Hepatocyte (in vitro differentiated cells): ENCODE data around the gene NAV2. TPM values are rescaled to one million over a fixed set of nuclear protein-coding genes. Genes with fewer than 3 reads are reported as not detected.
"Not testable (repeated sequence)": the region's sequence is repeated elsewhere in the genome, so short reads cannot be mapped to it uniquely, and the experiment has no call there.

Experiments used
- DNase-seq: peaks from one replicate; pipeline ENCODE4 v3.0.0-alpha.2; 2016; ENCODE audit warnings: low spot score
- H2AFZ ChIP-seq: fragments of 200-600 bp; sonication (generic); 2 replicates; pipeline ENCODE4 v1.6.0; 2016; ENCODE audit warnings: antibody characterized with exemption, mild to moderate bottlenecking
- H3K27ac ChIP-seq: fragments of 200-600 bp; sonication (generic); 2 replicates; pipeline ENCODE4 v1.5.1; 2016; ENCODE audit warnings: mild to moderate bottlenecking
- H3K27me3 ChIP-seq: fragments of 200-600 bp; sonication (generic); 2 replicates; pipeline ENCODE4 v1.6.1; 2016
- H3K36me3 ChIP-seq: fragments of 200-600 bp; sonication (generic); replicated peaks from 2 replicates; pipeline ENCODE4 v1.5.1; 2016; ENCODE audit warnings: low read depth; ENCODE audit not compliant: insufficient read depth
- H3K4me1 ChIP-seq: fragments of 200-600 bp; sonication (generic); 2 replicates; pipeline ENCODE4 v1.5.1; 2016; ENCODE audit warnings: mild to moderate bottlenecking, moderate library complexity; ENCODE audit not compliant: insufficient read depth
- H3K4me2 ChIP-seq: fragments of 200-600 bp; sonication (generic); 2 replicates; pipeline ENCODE4 v1.6.0; 2016
- H3K4me3 ChIP-seq: fragments of 200-600 bp; sonication (generic); 2 replicates; pipeline ENCODE4 v1.5.1; 2016; ENCODE audit warnings: mild to moderate bottlenecking
- H3K79me2 ChIP-seq: fragments of 200-600 bp; sonication (generic); 2 replicates; pipeline ENCODE4 v1.6.0; 2017; ENCODE audit warnings: mild to moderate bottlenecking
- H3K9me2 ChIP-seq: fragments of 200-600 bp; sonication (generic); replicated peaks from 2 replicates; pipeline ENCODE4 v1.6.0; 2017; ENCODE audit warnings: mild to moderate bottlenecking; ENCODE audit not compliant: insufficient read depth
- H3K9me3 ChIP-seq: fragments of 200-600 bp; sonication (generic); 2 replicates; pipeline ENCODE4 v1.5.1; 2016; ENCODE audit warnings: low read depth, mild to moderate bottlenecking
- H4K20me1 ChIP-seq: fragments of 200-600 bp; sonication (generic); 2 replicates; pipeline ENCODE4 v1.6.0; 2016; ENCODE audit warnings: mild to moderate bottlenecking; ENCODE audit not compliant: insufficient read depth, poor library complexity, severe bottlenecking
- CTCF ChIP-seq: fragments of 200-600 bp; sonication (generic); IDR thresholded peaks from 2 replicates; pipeline ENCODE4 v1.5.1; 2016; ENCODE audit warnings: antibody characterized with exemption, mild to moderate bottlenecking; ENCODE audit not compliant: poor library complexity
- EZH2 ChIP-seq: fragments of 200-600 bp; sonication (generic); IDR thresholded peaks from 2 replicates; pipeline ENCODE4 v1.6.1; 2016; ENCODE audit warnings: antibody characterized with exemption, mild to moderate bottlenecking, borderline replicate concordance
- EZH2phosphoT487 ChIP-seq: fragments of 200-600 bp; sonication (generic); IDR thresholded peaks from one replicate; pipeline ENCODE4 v1.6.1; 2018; ENCODE audit warnings: antibody characterized with exemption, mild to moderate bottlenecking, low read depth, moderate library complexity; ENCODE audit not compliant: unreplicated experiment, severe bottlenecking
- WGBS: methylation state at CpG from one replicate; pipeline ENCODE4 v1.1.6; 2016; ENCODE audit warnings: low lambda C conversion rate; ENCODE audit errors: missing lambda C conversion rate; 5-methylcytosine and 5-hydroxymethylcytosine counted together
- polyA plus RNA-seq: library from polyadenylated mRNA; unstranded; fragments of >200 nt; fragmentation: Nextera tagmentation; extraction: Ambion mirVana; gene quantifications from 2 replicates; pipeline ENCODE4 v1.2.1, GENCODE V29; 2016
- total RNA-seq: library from RNA; depleted of rRNA; stranded (reverse); fragments of >200 nt; gene quantifications from 2 replicates; pipeline ENCODE4 v1.2.3, GENCODE V29; 2014

Gene NAV2
- total and polyA plus RNA-seq, 2 experiments from 2014 or later, result 23.7 to 30.8 TPM

GRCh38 chr11:20004866-20005265 lies 292.2 kb downstream of the NAV2 start:
- H3K36me3 ChIP-seq, result no peaks in the 10 kb centered on the region
- H3K79me2 ChIP-seq, result no peaks in the 10 kb centered on the region
- H3K4me2 ChIP-seq, result no peak overlapping the region
- no peaks in the 10 kb centered on the region for H3K27me3 ChIP-seq
- no peaks in the 10 kb centered on the region for H3K9me3 ChIP-seq
- H3K4me3 ChIP-seq, result no peak overlapping the region
- H3K9me2 ChIP-seq, result no peaks in the 10 kb centered on the region
- H3K4me1 ChIP-seq, result peaks cover 36% of the 10 kb centered on the region
- peak overlapping the region; percentile 89 for H3K27ac ChIP-seq
- TF ChIP-seq EZH2 (no peak), EZH2phosphoT487 (no peak), CTCF (no peak)
- no peak for DNase-seq
- no peak overlapping the region for H2AFZ ChIP-seq
- 81% methylated on average over 3 of the region's 3 CpGs for WGBS
- H4K20me1 ChIP-seq, result no peaks in the 10 kb centered on the region

DNA sequence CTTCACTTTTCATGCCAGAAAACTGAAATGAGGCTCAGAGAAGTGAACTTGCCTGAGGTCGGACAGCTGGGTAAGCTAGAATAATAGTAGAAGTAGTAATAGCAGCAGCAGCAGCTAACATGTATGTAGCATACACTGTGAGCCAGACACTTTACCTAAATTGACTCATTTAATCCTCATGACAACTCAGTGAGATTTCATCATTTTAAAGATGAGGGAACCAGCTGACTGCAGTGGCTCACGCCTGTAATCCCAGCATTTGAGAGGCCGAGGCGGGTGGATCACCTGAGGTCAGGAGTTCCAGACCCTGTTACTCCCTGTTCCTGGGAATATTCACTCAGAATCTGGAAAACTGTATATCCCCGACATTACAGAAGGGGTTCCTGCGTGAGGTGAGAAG lies 293.1 kb downstream of the NAV2 start:
- Histone ChIP-seq H3K4me3 (no peak overlapping the region), H3K79me2 (no peaks in the 10 kb centered on the region), H3K27ac (peak overlapping the region; percentile 17), H3K9me3 (no peaks in the 10 kb centered on the region), H3K36me3 (no peaks in the 10 kb centered on the region), H3K4me2 (no peak overlapping the region), H4K20me1 (no peaks in the 10 kb centered on the region), H3K4me1 (peaks cover 28% of the 10 kb centered on the region), H2AFZ (no peak overlapping the region), H3K9me2 (no peaks in the 10 kb centered on the region), H3K27me3 (no peaks in the 10 kb centered on the region)
- TF ChIP-seq EZH2 (no peak), EZH2phosphoT487 (no peak), CTCF (no peak)
- DNase-seq, result no peak
- WGBS, result 82% methylated on average over 6 of the region's 6 CpGs

GRCh38 chr11:20006618-20007017 lies 294.0 kb downstream of the NAV2 start:
- not testable (repeated sequence) for H3K9me2 ChIP-seq, H2AFZ ChIP-seq, H3K4me3 ChIP-seq, DNase-seq, H3K27ac ChIP-seq, H3K36me3 ChIP-seq, H4K20me1 ChIP-seq, H3K27me3 ChIP-seq, H3K79me2 ChIP-seq, H3K4me2 ChIP-seq, H3K9me3 ChIP-seq
- peaks cover 25% of the 10 kb centered on the region for H3K4me1 ChIP-seq
- 100% methylated on average over 2 of the region's 2 CpGs for WGBS

- Histone ChIP-seq H3K9me2 (no peaks in the 10 kb centered on the region), H3K27me3 (no peaks in the 10 kb centered on the region), H2AFZ (no peak overlapping the region), H4K20me1 (no peaks in the 10 kb centered on the region), H3K4me1 (peaks cover 18% of the 10 kb centered on the region), H3K4me3 (no peak overlapping the region), H3K36me3 (no peaks in the 10 kb centered on the region), H3K79me2 (no peaks in the 10 kb centered on the region), H3K4me2 (no peak overlapping the region), H3K27ac (no peak overlapping the region), H3K9me3 (no peaks in the 10 kb centered on the region)
- no peak for TF ChIP-seq EZH2phosphoT487
- no peak for TF ChIP-seq CTCF
- no peak for TF ChIP-seq EZH2
- no peak for DNase-seq
- 55% methylated on average over 1 of the region's 1 CpG for WGBS
These were observed 294.7 kb downstream of the NAV2 start for GRCh38 chr11:20007386-20007785.
